GM23248 (cell line): ENCODE results near the gene ACBD5. TPM values are rescaled to one million over a fixed set of nuclear protein-coding genes. Genes with fewer than 3 reads are reported as not detected.

Source experiments
- DNase-seq: peaks from one replicate; pipeline ENCODE4 v3.0.0-alpha.2; 2015
- H2AFZ ChIP-seq: fragments of 200-600 bp; sonication (generic); 2 replicates; pipeline ENCODE4 v1.6.1; 2016; ENCODE audit warnings: antibody characterized with exemption
- H3F3A ChIP-seq: fragments of 200-600 bp; sonication (generic); 2 replicates; pipeline ENCODE4 v1.6.1; 2016; ENCODE audit warnings: mild to moderate bottlenecking, antibody characterized with exemption, mixed run types; ENCODE audit not compliant: insufficient read depth
- H3K27ac ChIP-seq: fragments of 200-600 bp; sonication (generic); 2 replicates; pipeline ENCODE4 v1.5.1; 2016; ENCODE audit warnings: mild to moderate bottlenecking
- H3K27me3 ChIP-seq: fragments of 200-600 bp; sonication (generic); replicated peaks from 2 replicates; pipeline ENCODE4 v1.6.1; 2016; ENCODE audit warnings: mild to moderate bottlenecking; ENCODE audit not compliant: insufficient read depth
- H3K36me3 ChIP-seq: fragments of 200-600 bp; sonication (generic); 2 replicates; pipeline ENCODE4 v1.6.1; 2016; ENCODE audit warnings: low read depth, mild to moderate bottlenecking
- H3K4me1 ChIP-seq: fragments of 200-600 bp; sonication (generic); 2 replicates; pipeline ENCODE4 v1.6.1; 2016; ENCODE audit warnings: mild to moderate bottlenecking; ENCODE audit not compliant: insufficient read depth
- H3K4me2 ChIP-seq: fragments of 200-600 bp; sonication (generic); one replicate; pipeline ENCODE4 v1.6.1; 2016; ENCODE audit warnings: mild to moderate bottlenecking; ENCODE audit not compliant: unreplicated experiment
- H3K4me3 ChIP-seq: fragments of 200-600 bp; sonication (generic); 2 replicates; pipeline ENCODE4 v1.5.1; 2016; ENCODE audit warnings: mild to moderate bottlenecking
- H3K79me2 ChIP-seq: fragments of 200-600 bp; sonication (generic); 2 replicates; pipeline ENCODE4 v1.6.1; 2016; ENCODE audit warnings: mild to moderate bottlenecking; ENCODE audit not compliant: insufficient read depth
- H3K9ac ChIP-seq: fragments of 200-600 bp; sonication (generic); 2 replicates; pipeline ENCODE4 v1.6.1; 2016; ENCODE audit warnings: mild to moderate bottlenecking
- H3K9me2 ChIP-seq: fragments of 200-600 bp; sonication (generic); 2 replicates; pipeline ENCODE4 v1.6.1; 2016; ENCODE audit warnings: mixed run types, mild to moderate bottlenecking, moderate library complexity; ENCODE audit not compliant: insufficient read depth
- H3K9me3 ChIP-seq: fragments of 200-600 bp; sonication (generic); one replicate; pipeline ENCODE4 v1.6.1; 2017; ENCODE audit warnings: low read depth
- H4K20me1 ChIP-seq: fragments of 200-600 bp; sonication (generic); 2 replicates; pipeline ENCODE4 v1.6.0; 2016; ENCODE audit not compliant: insufficient read depth
- EZH2 ChIP-seq: fragments of 200-600 bp; sonication (generic); IDR thresholded peaks from 2 replicates; pipeline ENCODE4 v1.6.1; 2018; ENCODE audit warnings: antibody characterized with exemption, mild to moderate bottlenecking; ENCODE audit not compliant: insufficient read depth, poor library complexity, severe bottlenecking
- EZH2phosphoT487 ChIP-seq: fragments of 200-600 bp; sonication (generic); IDR thresholded peaks from 2 replicates; pipeline ENCODE4 v1.6.1; 2018; ENCODE audit warnings: antibody characterized with exemption, moderate library complexity, mild to moderate bottlenecking, low read depth; ENCODE audit not compliant: insufficient read depth
- WGBS, 2 experiments: methylation state at CpG; one replicate each; pipeline ENCODE4 v1.1.6; 2015 to 2017; ENCODE audit warnings: low lambda C conversion rate in 2 of 2, low coverage in 1 of 2; ENCODE audit errors: missing lambda C conversion rate in 2 of 2; 5-methylcytosine and 5-hydroxymethylcytosine counted together
- in situ Hi-C: fragments of 300-500 bp; cut with MboI; formaldehyde crosslinking; loops from 2 replicates; pipeline ENCODE4 v1.15.0; 2020
- polyA plus RNA-seq: library from polyadenylated mRNA; unstranded; fragments of >200 nt; fragmentation: Nextera tagmentation; extraction: Ambion mirVana; gene quantifications from 2 replicates; pipeline ENCODE4 v1.2.1, GENCODE V29; 2016
- total RNA-seq: library from RNA; depleted of rRNA; stranded (reverse); fragments of >200 nt; shearing (Covaris generic); gene quantifications from 2 replicates; pipeline ENCODE4 v1.2.3, GENCODE V29; 2014

The ACBD5 gene
- total and polyA plus RNA-seq, 2 experiments from 2014 or later, result 18.8 to 25.0 TPM

GRCh38 chr10:27223964-27224363 lies 16.6 kb downstream of the ACBD5 start:
- Histone ChIP-seq H3K27me3 (no peaks in the 10 kb centered on the region), H3K27ac (no peak overlapping the region), H3K9me2 (no peaks in the 10 kb centered on the region), H4K20me1 (no peaks in the 10 kb centered on the region), H3K4me2 (no peak overlapping the region), H2AFZ (no peak overlapping the region), H3F3A (no peaks in the 10 kb centered on the region), H3K4me1 (no peaks in the 10 kb centered on the region), H3K79me2 (no peaks in the 10 kb centered on the region), H3K9ac (no peak overlapping the region), H3K9me3 (no peaks in the 10 kb centered on the region), H3K36me3 (peaks cover 33% of the 10 kb centered on the region), H3K4me3 (no peak overlapping the region)
- WGBS, 2 experiments, result 73 to 75% methylated on average over 5 of the region's 5 CpGs
- TF ChIP-seq EZH2, result no peak
- TF ChIP-seq EZH2phosphoT487, result no peak
- in situ Hi-C loops, result no loop called here
- peak; percentile 62 for DNase-seq

GRCh38 chr10:27207350-27207749 lies 33.2 kb downstream of the ACBD5 start:
- Histone ChIP-seq H3K4me1 (no peaks in the 10 kb centered on the region), H3K27ac (no peak overlapping the region), H4K20me1 (no peaks in the 10 kb centered on the region), H2AFZ (no peak overlapping the region), H3K79me2 (no peaks in the 10 kb centered on the region), H3K27me3 (no peaks in the 10 kb centered on the region), H3K9me2 (no peaks in the 10 kb centered on the region), H3K9me3 (no peaks in the 10 kb centered on the region), H3K36me3 (peaks cover 55% of the 10 kb centered on the region), H3K9ac (no peak overlapping the region), H3K4me2 (no peak overlapping the region), H3F3A (no peaks in the 10 kb centered on the region), H3K4me3 (no peak overlapping the region)
- no peak for TF ChIP-seq EZH2
- TF ChIP-seq EZH2phosphoT487, result no peak
- no peak for DNase-seq
- in situ Hi-C loops, result no loop called here
- 97 to 98% methylated on average over 2 of the region's 2 CpGs for WGBS, 2 experiments

GRCh38 chr10:27203806-27204205 lies 36.8 kb downstream of the ACBD5 start:
- Histone ChIP-seq H3K9ac (no peak overlapping the region), H3K4me2 (no peak overlapping the region), H2AFZ (no peak overlapping the region), H3K27me3 (no peaks in the 10 kb centered on the region), H3K4me1 (no peaks in the 10 kb centered on the region), H3K9me3 (no peaks in the 10 kb centered on the region), H3K9me2 (no peaks in the 10 kb centered on the region), H3K27ac (no peak overlapping the region), H3K36me3 (peaks cover 36% of the 10 kb centered on the region), H4K20me1 (no peaks in the 10 kb centered on the region), H3K4me3 (no peak overlapping the region), H3F3A (no peaks in the 10 kb centered on the region), H3K79me2 (no peaks in the 10 kb centered on the region)
- TF ChIP-seq EZH2, result no peak
- TF ChIP-seq EZH2phosphoT487, result no peak
- 82 to 91% methylated on average over 5 of the region's 5 CpGs for WGBS, 2 experiments
- no peak for DNase-seq
- in situ Hi-C loops, result no loop called here

GRCh38 chr10:27197980-27198620 lies 42.5 kb downstream of the ACBD5 start:
- H3K9ac ChIP-seq, result no peak overlapping the region
- in situ Hi-C loops, result no loop called here
- H3K27ac ChIP-seq, result no peak overlapping the region
- H3K9me3 ChIP-seq, result no peaks in the 10 kb centered on the region
- WGBS, 2 experiments, result 55 to 60% methylated on average over 2 of the region's 2 CpGs
- TF ChIP-seq EZH2phosphoT487 (no peak), EZH2 (no peak)
- H3K4me3 ChIP-seq, result no peak overlapping the region
- no peaks in the 10 kb centered on the region for H3K9me2 ChIP-seq
- H3K4me2 ChIP-seq, result no peak overlapping the region
- no peak for DNase-seq
- H3K36me3 ChIP-seq, result peaks cover 14% of the 10 kb centered on the region
- H3K79me2 ChIP-seq, result no peaks in the 10 kb centered on the region
- H3K27me3 ChIP-seq, result no peaks in the 10 kb centered on the region
- H3K4me1 ChIP-seq, result no peaks in the 10 kb centered on the region
- H2AFZ ChIP-seq, result no peak overlapping the region
- no peaks in the 10 kb centered on the region for H4K20me1 ChIP-seq
- H3F3A ChIP-seq, result no peaks in the 10 kb centered on the region
